ENCODE measurements around the gene ST6GALNAC2. TPM values are rescaled to one million over a fixed set of nuclear protein-coding genes. Genes with fewer than 3 reads are reported as not detected.
"Not testable (repeated sequence)": the region's sequence is repeated elsewhere in the genome, so short reads cannot be mapped to it uniquely, and the experiment has no call there.

The ST6GALNAC2 gene
- polyA plus RNA-seq, 3 donors from 2014 or later: 0.24 TPM; not detected in 2

DNA sequence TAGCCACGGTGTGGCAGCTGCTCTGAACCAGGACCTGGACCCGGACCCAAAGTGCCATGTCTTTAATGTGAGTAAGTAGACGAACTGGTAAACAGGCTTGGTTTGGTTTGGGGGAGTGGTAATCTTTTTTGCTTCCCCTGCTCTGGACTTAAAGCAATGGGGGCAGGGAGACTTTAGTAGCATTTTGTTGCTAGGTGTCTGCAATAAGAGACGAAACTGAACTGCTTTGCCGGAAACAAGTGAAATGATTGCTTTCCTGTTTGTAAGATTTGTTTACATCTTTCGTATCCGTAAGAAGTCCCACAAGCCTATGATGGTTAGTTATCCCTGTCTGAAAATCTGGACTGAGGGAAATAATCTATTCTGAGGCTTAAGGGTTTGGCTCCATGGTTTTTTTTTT lies 24.3 kb downstream of the ST6GALNAC2 start:
- peaks cover 36 to 43% of the 10 kb centered on the region in 2 donors for H3K4me1 Mint-ChIP-seq
- H3K27me3 Mint-ChIP-seq (ENCODE audit: low read depth in 3 of 3): peaks cover 8 to 15% (median 9%) of the 10 kb centered on the region in 3 donors
- H3K36me3 Mint-ChIP-seq: peaks cover 14 to 28% (median 18%) of the 10 kb centered on the region in 3 donors
- peak overlapping the region in 2 of 6 donors; percentile 53 to 92 for H3K27ac Mint-ChIP-seq
- H3K9me3 Mint-ChIP-seq: no peaks in the 10 kb centered on the region
- H3K4me3 Mint-ChIP-seq: peak overlapping the region in 1 of 5 donors; percentile 70
- peak in 1 of 3 donors; percentile 55 for DNase-seq

DNA sequence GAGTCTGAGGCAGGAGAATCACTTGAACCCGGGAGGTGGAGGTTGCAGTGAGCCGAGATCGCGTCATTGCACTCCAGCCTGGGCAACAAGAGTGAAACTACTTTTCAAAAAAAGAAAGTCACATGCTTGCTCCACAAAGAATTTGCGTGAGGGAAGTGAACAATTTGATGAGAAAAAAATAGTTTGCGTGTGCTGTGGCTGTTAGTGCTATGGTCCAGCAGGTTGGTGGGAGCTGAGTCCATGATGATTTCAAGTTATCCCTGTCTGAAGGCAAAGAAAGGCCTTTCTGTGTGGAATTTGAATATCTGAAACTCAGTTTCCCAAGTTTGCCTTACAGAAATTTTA lies 24.8 kb downstream of the ST6GALNAC2 start:
- Mint-ChIP-seq H3K4me1 (peaks cover 36 to 47% of the 10 kb centered on the region in 2 donors), H3K27me3 (ENCODE audit: low read depth in 3 of 3) (peaks cover 7 to 15% (median 8%) of the 10 kb centered on the region in 3 donors), H3K9me3 (no peaks in the 10 kb centered on the region), H3K27ac (peak overlapping the region in 3 of 6 donors; percentile 50 to 92 (median 53)), H3K4me3 (peak overlapping the region in 1 of 5 donors; percentile 70), H3K36me3 (peaks cover 14 to 27% (median 15%) of the 10 kb centered on the region in 3 donors)
- DNase-seq: no peak

DNA sequence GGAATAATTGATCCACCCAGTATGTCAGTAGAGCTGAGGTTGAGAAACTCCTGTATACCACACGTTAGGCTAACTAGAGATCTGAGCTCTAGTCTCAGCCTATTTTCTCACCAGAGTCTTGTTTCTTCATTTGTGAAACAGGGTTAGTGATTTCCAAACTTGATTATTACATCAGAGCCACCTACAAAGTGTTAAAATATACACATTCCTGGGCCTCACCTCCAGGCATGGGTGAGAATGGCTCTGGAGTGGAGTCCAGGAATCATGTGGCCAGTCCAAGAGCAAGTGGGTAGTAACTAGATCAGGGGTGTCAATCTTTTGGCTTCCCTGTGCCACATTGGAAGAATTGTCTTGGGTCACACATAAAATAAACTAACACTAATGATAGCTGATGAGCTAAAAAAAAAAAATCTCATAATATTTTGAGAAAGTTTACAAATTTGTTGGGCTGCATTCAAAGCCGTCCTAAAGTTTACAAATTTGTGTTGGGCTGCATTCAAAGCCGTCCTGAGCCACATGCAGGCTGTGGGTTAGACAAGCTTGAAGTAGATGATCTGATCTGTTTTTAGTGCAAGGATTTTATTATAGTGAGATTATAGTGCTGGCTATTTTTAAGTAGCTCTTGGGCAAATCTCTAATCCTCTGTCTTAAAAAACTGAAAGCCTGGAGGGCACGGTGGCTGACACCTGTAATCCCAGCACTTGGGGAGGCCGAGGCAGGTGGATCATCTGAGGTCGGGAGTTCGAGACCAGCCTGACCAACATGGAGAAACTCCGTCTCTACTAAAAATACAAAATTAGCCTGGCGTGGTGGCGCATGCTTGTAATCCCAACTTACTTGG lies 25.4 kb downstream of the ST6GALNAC2 start:
- peaks cover 7 to 15% (median 8%) of the 10 kb centered on the region in 3 donors for H3K27me3 Mint-ChIP-seq (ENCODE audit: low read depth in 3 of 3)
- H3K9me3 Mint-ChIP-seq: no peaks in the 10 kb centered on the region
- H3K36me3 Mint-ChIP-seq: peaks cover 9 to 21% (median 10%) of the 10 kb centered on the region in 3 donors
- H3K4me1 Mint-ChIP-seq: peaks cover 38 to 51% of the 10 kb centered on the region in 2 donors
- no peak for DNase-seq
- peak overlapping the region in 5 of 6 donors; percentile 31 to 92 (median 53) for H3K27ac Mint-ChIP-seq
- H3K4me3 Mint-ChIP-seq: peak overlapping the region in 2 of 5 donors; percentile 21 to 70

GRCh38 chr17:76559460-76559859 lies 26.2 kb downstream of the ST6GALNAC2 start:
- DNase-seq, H3K9me3 Mint-ChIP-seq: not testable (repeated sequence)
- peak overlapping the region in 3 of 5 donors; percentile 21 to 99 (median 97) for H3K4me3 Mint-ChIP-seq
- H3K27ac Mint-ChIP-seq: peak overlapping the region in 5 of 6 donors; percentile 14 to 99 (median 96)
- H3K27me3 Mint-ChIP-seq (ENCODE audit: low read depth in 3 of 3): peaks cover 7 to 15% (median 8%) of the 10 kb centered on the region in 3 donors
- H3K36me3 Mint-ChIP-seq: peaks cover 8 to 13% (median 9%) of the 10 kb centered on the region in 3 donors
- H3K4me1 Mint-ChIP-seq: peaks cover 38 to 51% of the 10 kb centered on the region in 2 donors

- Mint-ChIP-seq H3K36me3 (peaks cover 8 to 11% (median 8%) of the 10 kb centered on the region in 3 donors), H3K4me1 (peaks cover 38 to 51% of the 10 kb centered on the region in 2 donors), H3K27me3 (ENCODE audit: low read depth in 3 of 3) (peaks cover 7 to 15% (median 8%) of the 10 kb centered on the region in 3 donors), H3K4me3 (peak overlapping the region; percentile 89 to 99 (median 97)), H3K9me3 (no peaks in the 10 kb centered on the region), H3K27ac (peak overlapping the region; percentile 94 to 99 (median 98))
- no peak for DNase-seq
Observed at GRCh38 chr17:76558198-76559095, 27.2 kb downstream of the ST6GALNAC2 start.

GRCh38 chr17:76557368-76558197 lies 28.1 kb downstream of the ST6GALNAC2 start:
- peak; percentile 95 to 96 (median 96) for DNase-seq
- peaks cover 35 to 51% of the 10 kb centered on the region in 2 donors for H3K4me1 Mint-ChIP-seq

DNA sequence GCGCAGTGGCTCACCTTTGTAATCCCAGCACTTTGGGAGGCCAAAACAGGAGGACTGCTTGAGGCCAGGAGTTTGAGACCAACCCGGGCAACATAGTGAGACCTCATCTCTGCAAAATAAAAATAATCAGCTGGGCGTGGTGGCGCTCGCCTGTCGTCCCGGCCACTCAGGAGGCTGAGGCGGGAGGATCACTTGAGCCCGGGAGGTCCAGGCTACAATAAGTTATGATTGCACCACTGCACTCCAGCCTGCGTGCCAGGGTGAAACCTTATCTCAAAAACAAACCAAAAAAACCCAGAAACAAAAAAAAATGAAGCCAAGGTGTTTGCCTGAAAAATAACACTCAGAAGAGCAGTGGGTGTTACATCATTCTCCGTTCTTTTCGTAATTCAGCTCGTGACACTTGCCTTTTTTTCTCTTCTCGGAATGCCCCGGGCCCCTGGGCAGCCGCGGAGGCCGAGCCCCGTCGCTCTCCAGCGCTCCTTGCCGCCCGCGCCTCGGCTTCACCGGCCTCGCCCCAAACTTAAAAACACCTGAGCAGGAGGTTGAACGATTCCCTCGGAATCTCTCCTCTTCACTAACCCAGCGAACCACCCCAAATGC lies 28.8 kb downstream of the ST6GALNAC2 start:
- H3K36me3 Mint-ChIP-seq: peaks cover 3 to 4% (median 4%) of the 10 kb centered on the region in 3 donors
- peaks cover 7 to 15% (median 8%) of the 10 kb centered on the region in 3 donors for H3K27me3 Mint-ChIP-seq (ENCODE audit: low read depth in 3 of 3)
- H3K27ac Mint-ChIP-seq: peak overlapping the region; percentile 94 to 99 (median 98)
- H3K4me1 Mint-ChIP-seq: peaks cover 35 to 51% of the 10 kb centered on the region in 2 donors
- DNase-seq: peak; percentile 68 to 76 (median 74)
- H3K9me3 Mint-ChIP-seq: no peaks in the 10 kb centered on the region
- H3K4me3 Mint-ChIP-seq: peak overlapping the region; percentile 89 to 99 (median 97)

More at GRCh38 chr17:76557368-76558197, 28.1 kb downstream of the ST6GALNAC2 start:
- H3K9me3 Mint-ChIP-seq: no peaks in the 10 kb centered on the region
- H3K27ac Mint-ChIP-seq: peak overlapping the region; percentile 94 to 99 (median 98)
- H3K4me3 Mint-ChIP-seq: peak overlapping the region; percentile 89 to 99 (median 97)
- H3K36me3 Mint-ChIP-seq: peaks cover 4 to 6% (median 6%) of the 10 kb centered on the region in 3 donors
- H3K27me3 Mint-ChIP-seq (ENCODE audit: low read depth in 3 of 3): peaks cover 7 to 15% (median 8%) of the 10 kb centered on the region in 3 donors

DNA sequence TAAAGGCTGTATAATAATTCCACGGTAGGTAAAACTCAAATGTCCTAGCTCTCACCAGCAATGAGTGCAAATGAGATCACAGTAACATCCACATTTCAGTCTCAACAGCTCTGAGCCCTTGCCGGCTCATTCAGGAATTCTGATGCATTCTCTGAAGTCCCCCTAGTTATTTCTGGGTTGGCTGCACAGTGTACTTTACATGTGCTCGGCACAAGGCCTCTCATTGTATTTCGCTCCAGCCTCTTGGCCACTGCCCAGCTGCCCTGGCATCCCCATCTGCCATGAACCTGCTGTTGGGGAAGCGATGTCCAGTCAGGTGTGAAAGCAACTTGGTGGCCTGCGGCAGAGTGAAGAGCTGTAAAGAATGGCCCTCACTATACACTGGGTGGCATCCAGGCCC lies 31.5 kb downstream of the ST6GALNAC2 start:
- Mint-ChIP-seq H3K36me3 (no peaks in the 10 kb centered on the region), H3K4me3 (no peak overlapping the region), H3K27me3 (ENCODE audit: low read depth in 3 of 3) (peaks cover 7 to 15% (median 8%) of the 10 kb centered on the region in 3 donors), H3K9me3 (no peaks in the 10 kb centered on the region), H3K27ac (no peak overlapping the region), H3K4me1 (peaks cover 29 to 36% of the 10 kb centered on the region in 2 donors)
- DNase-seq: no peak

DNA sequence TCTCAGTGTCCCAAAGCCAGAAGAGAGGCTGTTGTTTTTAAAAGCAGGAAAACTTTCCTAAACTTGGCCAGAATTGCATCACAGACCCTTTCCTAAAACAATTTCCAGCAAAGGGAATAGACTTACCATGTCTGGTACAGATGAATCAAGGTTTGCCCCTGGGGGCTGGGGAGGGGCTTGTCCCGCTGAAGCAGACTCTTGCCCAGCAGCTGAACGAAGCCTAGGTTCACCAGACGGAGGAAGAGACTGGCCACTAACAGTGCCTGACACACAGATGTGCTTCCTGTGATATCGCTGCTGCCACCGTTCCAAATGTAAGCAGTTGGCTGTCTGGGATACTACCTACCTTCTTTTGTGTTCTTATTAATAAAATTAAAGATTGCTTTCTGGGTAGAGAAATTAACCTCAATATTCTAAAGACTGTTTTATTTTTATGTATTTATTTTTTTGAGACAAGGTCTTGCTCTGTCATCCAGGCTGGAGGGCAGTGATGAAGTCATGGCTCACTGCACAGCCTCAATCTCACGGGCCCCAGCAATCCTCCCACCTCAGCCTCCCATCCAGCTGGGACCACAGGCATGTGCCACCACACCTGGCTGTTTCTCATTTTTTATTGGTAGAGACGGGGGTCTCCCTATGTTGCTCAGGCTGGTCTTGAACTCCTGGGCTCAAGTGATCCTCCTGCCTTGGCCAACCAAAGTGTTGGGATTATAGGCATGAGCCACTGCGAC lies 32.3 kb downstream of the ST6GALNAC2 start:
- Mint-ChIP-seq H3K27ac (no peak overlapping the region), H3K4me1 (peaks cover 21 to 28% of the 10 kb centered on the region in 2 donors), H3K27me3 (ENCODE audit: low read depth in 3 of 3) (peaks cover 7 to 15% (median 8%) of the 10 kb centered on the region in 3 donors), H3K4me3 (no peak overlapping the region), H3K36me3 (no peaks in the 10 kb centered on the region), H3K9me3 (no peaks in the 10 kb centered on the region)
- DNase-seq: no peak

- H3K4me1 Mint-ChIP-seq: peaks cover 6 to 11% of the 10 kb centered on the region in 2 donors
- peak overlapping the region in 1 of 6 donors; percentile 24 for H3K27ac Mint-ChIP-seq
- DNase-seq: no peak
Observed at GRCh38 chr17:76551685-76552084, 34.0 kb downstream of the ST6GALNAC2 start.

DNA sequence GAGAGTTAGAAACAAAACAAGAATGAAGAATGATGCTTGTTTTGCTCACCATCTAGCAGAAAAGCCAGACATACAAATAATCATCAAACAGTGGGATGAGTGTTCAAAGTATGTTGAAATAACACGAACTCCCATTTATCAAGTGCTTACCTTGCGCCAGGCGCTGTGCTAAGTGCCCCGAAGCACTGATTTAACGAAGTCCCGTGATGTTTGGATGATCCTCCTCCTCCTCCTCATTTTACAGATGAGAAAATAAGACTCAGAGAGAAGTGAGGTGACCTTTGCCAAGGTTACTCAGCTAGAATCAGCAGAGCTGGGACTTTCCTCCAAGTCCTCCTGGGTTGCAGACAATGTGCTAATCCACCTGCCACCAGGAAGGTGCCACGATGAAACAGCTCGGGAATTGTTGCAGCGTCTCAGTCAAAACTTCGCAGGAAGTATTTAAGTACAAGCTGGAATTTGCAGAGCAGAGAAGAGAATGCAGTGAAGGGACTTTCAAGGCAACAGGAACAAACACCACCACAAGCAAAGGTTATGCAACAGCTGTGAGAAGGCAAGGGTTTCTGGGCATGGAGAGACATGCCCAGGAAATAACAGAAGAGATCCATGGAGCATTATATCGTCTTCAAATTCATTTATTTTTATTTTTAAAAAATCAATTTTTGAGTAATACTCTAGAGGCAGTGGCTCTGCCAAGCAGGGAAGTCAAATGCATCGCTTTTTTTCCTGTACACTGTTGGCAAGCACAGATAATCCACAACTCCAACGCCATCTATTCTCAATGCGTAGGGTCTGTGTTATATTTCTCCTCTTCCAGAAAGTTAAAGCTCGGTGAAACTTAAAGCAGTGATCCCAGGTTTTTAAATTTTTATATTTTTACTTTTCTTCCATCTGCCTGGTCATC lies 34.7 kb downstream of the ST6GALNAC2 start:
- no peaks in the 10 kb centered on the region for H3K9me3 Mint-ChIP-seq
- peaks cover 3 to 5% of the 10 kb centered on the region in 2 donors for H3K4me1 Mint-ChIP-seq
- no peaks in the 10 kb centered on the region for H3K27me3 Mint-ChIP-seq (ENCODE audit: low read depth in 3 of 3)
- H3K27ac Mint-ChIP-seq: no peak overlapping the region
- no peak overlapping the region for H3K4me3 Mint-ChIP-seq
- no peaks in the 10 kb centered on the region for H3K36me3 Mint-ChIP-seq
- no peak for DNase-seq

More at GRCh38 chr17:76551685-76552084, 34.0 kb downstream of the ST6GALNAC2 start:
- Mint-ChIP-seq H3K36me3 (no peaks in the 10 kb centered on the region), H3K4me3 (no peak overlapping the region), H3K27me3 (ENCODE audit: low read depth in 3 of 3) (peaks cover 0 to 2% (median 1%) of the 10 kb centered on the region in 3 donors), H3K9me3 (no peaks in the 10 kb centered on the region)

Measured in immature natural killer cell (primary cell).